ENCODE measurements around the gene KCNJ6. TPM values are rescaled to one million over a fixed set of nuclear protein-coding genes. Genes with fewer than 3 reads are reported as not detected.
A peak's percentile ranks its signal among the peaks of the same experiment; 100 is the strongest.

The KCNJ6 gene
- total and polyA plus RNA-seq, 10 of the 15 experiments (the other 5 are each of a cell fraction or from before 2014, with no cell fraction given) = 0.03 to 0.07 (median 0.04) TPM; not detected in 7

DNA sequence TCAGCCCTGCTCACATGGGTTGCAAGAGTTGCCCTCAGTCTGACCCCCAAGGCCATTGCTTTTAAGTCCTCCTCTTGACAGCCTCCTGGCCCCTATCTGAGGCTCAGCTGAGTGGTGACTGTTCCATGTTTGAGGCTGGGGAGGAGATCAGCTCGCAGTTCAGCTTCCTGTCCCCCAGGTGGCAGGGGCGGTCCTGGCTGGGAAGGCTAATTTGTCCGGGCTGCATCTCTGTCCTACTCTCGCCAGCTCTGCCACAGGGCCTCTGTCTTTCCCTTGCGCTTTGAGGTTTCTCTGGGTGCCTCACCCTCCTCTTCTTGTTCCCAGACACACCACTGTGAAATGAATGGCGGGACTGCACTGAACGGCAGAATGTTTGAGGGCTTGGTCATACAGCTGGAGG is 157.3 kb downstream of the KCNJ6 start:
- BruUV-seq (replicated peaks) = no TSS peak

More for the DNA sequence above, 157.3 kb downstream of the KCNJ6 start:
- no peaks in the 10 kb centered on the region for H3K27me3 ChIP-seq (replicated peaks in 1 of 2; ENCODE audit: control insufficient read depth in 2 of 2, insufficient read depth in 2 of 2, low read length in 1 of 2)
- H3K9ac ChIP-seq (ENCODE audit: control insufficient read depth, insufficient read depth, low read length) = no peak overlapping the region
- H2AFZ ChIP-seq (ENCODE audit: control insufficient read depth, low read depth, low read length) = no peak overlapping the region
- TF ChIP-seq RAD21 (IDR thresholded peaks at IDR 0.05; ENCODE audit: insufficient read depth, low read depth, low read length) (peak; percentile 50), SMC3 (IDR thresholded peaks at IDR 0.05; ENCODE audit: borderline replicate concordance, low read length) (peak; percentile 48; the same call in 1 of the 2 replicates), EP300 (IDR thresholded peaks at IDR 0.05; ENCODE audit: borderline replicate concordance in 1 of 2, control insufficient read depth in 1 of 2, low read depth in 2 of 2, low read length in 2 of 2) (no peak), ZZZ3 (IDR thresholded peaks at IDR 0.05; ENCODE audit: control insufficient read depth, insufficient read length, low read depth) (no peak)
- TF ChIP-seq, protein P1, sequence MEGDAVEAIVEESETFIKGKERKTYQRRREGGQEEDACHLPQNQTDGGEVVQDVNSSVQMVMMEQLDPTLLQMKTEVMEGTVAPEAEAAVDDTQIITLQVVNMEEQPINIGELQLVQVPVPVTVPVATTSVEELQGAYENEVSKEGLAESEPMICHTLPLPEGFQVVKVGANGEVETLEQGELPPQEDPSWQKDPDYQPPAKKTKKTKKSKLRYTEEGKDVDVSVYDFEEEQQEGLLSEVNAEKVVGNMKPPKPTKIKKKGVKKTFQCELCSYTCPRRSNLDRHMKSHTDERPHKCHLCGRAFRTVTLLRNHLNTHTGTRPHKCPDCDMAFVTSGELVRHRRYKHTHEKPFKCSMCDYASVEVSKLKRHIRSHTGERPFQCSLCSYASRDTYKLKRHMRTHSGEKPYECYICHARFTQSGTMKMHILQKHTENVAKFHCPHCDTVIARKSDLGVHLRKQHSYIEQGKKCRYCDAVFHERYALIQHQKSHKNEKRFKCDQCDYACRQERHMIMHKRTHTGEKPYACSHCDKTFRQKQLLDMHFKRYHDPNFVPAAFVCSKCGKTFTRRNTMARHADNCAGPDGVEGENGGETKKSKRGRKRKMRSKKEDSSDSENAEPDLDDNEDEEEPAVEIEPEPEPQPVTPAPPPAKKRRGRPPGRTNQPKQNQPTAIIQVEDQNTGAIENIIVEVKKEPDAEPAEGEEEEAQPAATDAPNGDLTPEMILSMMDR (IDR thresholded peaks at IDR 0.05 in 2 of 3, conservative IDR thresholded peaks at IDR 0.05 in 1 of 3; ENCODE audit: control insufficient read depth in 2 of 3, extremely low read depth in 1 of 3, insufficient read depth in 1 of 3, low read depth in 3 of 3, low read length in 3 of 3) = peak; percentile 16 to 42 (median 31); a peak in 4 of 6 replicates
- TF ChIP-seq, protein P2, sequence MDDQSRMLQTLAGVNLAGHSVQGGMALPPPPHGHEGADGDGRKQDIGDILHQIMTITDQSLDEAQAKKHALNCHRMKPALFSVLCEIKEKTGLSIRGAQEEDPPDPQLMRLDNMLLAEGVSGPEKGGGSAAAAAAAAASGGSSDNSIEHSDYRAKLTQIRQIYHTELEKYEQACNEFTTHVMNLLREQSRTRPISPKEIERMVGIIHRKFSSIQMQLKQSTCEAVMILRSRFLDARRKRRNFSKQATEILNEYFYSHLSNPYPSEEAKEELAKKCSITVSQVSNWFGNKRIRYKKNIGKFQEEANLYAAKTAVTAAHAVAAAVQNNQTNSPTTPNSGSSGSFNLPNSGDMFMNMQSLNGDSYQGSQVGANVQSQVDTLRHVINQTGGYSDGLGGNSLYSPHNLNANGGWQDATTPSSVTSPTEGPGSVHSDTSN (IDR thresholded peaks at IDR 0.05; ENCODE audit: insufficient replicate concordance, low read depth, low read length) = no peak
- H3K27ac ChIP-seq (ENCODE audit: control insufficient read depth, insufficient read depth) = no peak overlapping the region
- H4K20me1 ChIP-seq (ENCODE audit: control insufficient read depth, insufficient read depth) = no peaks in the 10 kb centered on the region
- RAD21 ChIA-PET (ENCODE audit: unreplicated experiment) = interaction anchor here (1.2 kb wide), 1 partner anchor 368 kb away, joined by 6 read pairs; no protein-coding TSS in a partner anchor
- no peaks in the 10 kb centered on the region for H3K36me3 ChIP-seq (ENCODE audit: control insufficient read depth in 2 of 2, insufficient read depth in 2 of 2, low read length in 1 of 2)
- intact Hi-C loops (cut with micrococcal nuclease; ENCODE audit: unreplicated experiment) (no loop called here), in situ Hi-C loops (cut with MboI) (no loop called here)
- FAIRE-seq (no peak), DNase-seq (ENCODE audit: low read depth, low spot score) (no peak), ATAC-seq (peak; percentile 66)
- CTCF ChIA-PET = interaction anchor here (1.0 to 1.4 kb wide), 3 partner anchors 48 to 369 kb away, joined by 4 to 8 read pairs (median 6); no protein-coding TSS in a partner anchor
- no peaks in the 10 kb centered on the region for H3K4me1 ChIP-seq (ENCODE audit: control insufficient read depth, insufficient read depth, low read length)
- H3K4me2 ChIP-seq (ENCODE audit: control insufficient read depth, insufficient read depth) = no peak overlapping the region
- WGBS (ENCODE audit: insufficient coverage, insufficient replicate concordance, low lambda C conversion rate, missing lambda C conversion rate) = 31% methylated on average over 7 of the region's 7 CpGs
- no peaks in the 10 kb centered on the region for H3K79me2 ChIP-seq (ENCODE audit: control insufficient read depth, insufficient read depth, low read length)
- no peak overlapping the region for H3K4me3 ChIP-seq
- SMC1A ChIA-PET (ENCODE audit: uncharacterized antibody, unreplicated experiment) = interaction anchor here (0.6 to 1.3 kb wide), 7 partner anchors 12 to 415 kb away, joined by 3 to 4 read pairs (median 3); no protein-coding TSS in a partner anchor
- POLR2A ChIA-PET = no interaction called here
- H3K9me3 ChIP-seq (replicated peaks; ENCODE audit: control insufficient read depth, insufficient read depth, low read length) = no peaks in the 10 kb centered on the region

Measured in GM12878 (cell line).